ENCODE results near the gene GARIN3.

DNA sequence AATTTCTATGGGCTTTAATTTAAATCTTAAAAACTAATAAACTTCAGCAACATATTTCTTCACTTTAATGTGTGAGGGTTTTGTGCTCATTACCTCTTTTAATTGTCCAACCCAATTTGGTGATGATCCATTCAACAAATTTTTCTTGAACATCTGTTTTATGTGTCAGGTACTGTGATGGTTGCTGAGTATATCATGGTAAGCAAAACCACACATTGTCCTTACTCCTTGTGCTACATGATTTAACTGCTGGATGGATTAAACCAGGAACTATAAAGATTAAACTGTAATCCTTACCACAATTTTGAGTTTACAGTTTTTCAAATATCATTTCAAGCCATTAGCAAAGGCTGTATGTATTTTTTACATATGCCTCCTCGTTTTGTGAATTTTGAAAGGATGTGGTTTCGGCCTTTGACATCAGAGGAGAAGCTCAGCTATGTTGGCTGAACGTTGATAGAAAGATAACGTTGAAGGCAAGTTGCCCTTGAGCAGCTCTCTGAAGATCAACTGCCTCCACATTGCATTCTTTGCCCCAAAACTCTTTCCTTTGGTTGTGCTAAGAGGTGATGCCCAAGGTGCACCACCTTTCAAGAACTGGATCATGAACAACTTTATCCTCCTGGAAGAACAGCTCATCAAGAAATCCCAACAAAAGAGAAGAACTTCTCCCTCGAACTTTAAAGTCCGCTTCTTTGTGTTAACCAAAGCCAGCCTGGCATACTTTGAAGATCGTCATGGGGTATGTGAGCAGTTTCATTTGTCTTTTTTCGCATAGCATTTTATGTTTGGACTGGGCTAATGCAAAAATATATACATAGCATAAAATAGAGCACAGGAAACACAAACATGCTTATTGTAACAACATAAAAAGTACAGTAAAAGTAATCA, 14.6 kb upstream of the GARIN3 start, which contains the start of gene ITK:
- no peak for TF ChIP-seq POLR2A (IDR thresholded peaks at IDR 0.05)
- TF ChIP-seq, protein P1, sequence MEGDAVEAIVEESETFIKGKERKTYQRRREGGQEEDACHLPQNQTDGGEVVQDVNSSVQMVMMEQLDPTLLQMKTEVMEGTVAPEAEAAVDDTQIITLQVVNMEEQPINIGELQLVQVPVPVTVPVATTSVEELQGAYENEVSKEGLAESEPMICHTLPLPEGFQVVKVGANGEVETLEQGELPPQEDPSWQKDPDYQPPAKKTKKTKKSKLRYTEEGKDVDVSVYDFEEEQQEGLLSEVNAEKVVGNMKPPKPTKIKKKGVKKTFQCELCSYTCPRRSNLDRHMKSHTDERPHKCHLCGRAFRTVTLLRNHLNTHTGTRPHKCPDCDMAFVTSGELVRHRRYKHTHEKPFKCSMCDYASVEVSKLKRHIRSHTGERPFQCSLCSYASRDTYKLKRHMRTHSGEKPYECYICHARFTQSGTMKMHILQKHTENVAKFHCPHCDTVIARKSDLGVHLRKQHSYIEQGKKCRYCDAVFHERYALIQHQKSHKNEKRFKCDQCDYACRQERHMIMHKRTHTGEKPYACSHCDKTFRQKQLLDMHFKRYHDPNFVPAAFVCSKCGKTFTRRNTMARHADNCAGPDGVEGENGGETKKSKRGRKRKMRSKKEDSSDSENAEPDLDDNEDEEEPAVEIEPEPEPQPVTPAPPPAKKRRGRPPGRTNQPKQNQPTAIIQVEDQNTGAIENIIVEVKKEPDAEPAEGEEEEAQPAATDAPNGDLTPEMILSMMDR (IDR thresholded peaks at IDR 0.05) = no peak

Data from adrenal gland (tissue), 5 donors.